K562 (cell line): ENCODE data around the gene NES. TPM values are rescaled to one million over a fixed set of nuclear protein-coding genes. Genes with fewer than 3 reads are reported as not detected.

Experiments used
- BRF1 ChIP-seq: IDR thresholded peaks from 3 replicates; pipeline ENCODE4 v1.6.1; 2011; ENCODE audit warnings: borderline replicate concordance, mild to moderate bottlenecking; ENCODE audit not compliant: insufficient read length; ENCODE audit errors: extremely low read depth
- EHMT2 ChIP-seq: fragments of 450-650 bp; IDR thresholded peaks from 2 replicates; pipeline ENCODE4 v1.6.1; 2018; ENCODE audit warnings: antibody characterized with exemption
- FOXK2 ChIP-seq, 2 experiments: fragments of 450-650 bp; IDR thresholded peaks in 1 of 2; conservative IDR thresholded peaks in 1 of 2; 2 replicates each; pipeline ENCODE4 v1.6.1; 2016; ENCODE audit warnings: low read depth in 2 of 2, mild to moderate bottlenecking in 1 of 2
- FOXP1 ChIP-seq: sonication (generic); formaldehyde crosslinking; IDR thresholded peaks from 2 replicates; pipeline ENCODE4 v1.8.0; 2022; ENCODE audit warnings: mild to moderate bottlenecking, missing genetic modification reagents
- HNRNPLL ChIP-seq: fragments of 200-400 bp; formaldehyde crosslinking; IDR thresholded peaks from 2 replicates; pipeline ENCODE4 v1.6.1; 2017; ENCODE audit warnings: low read length, low read depth, mild to moderate bottlenecking; ENCODE audit not compliant: poor library complexity, severe bottlenecking
- KAT7 ChIP-seq: sonication (generic); formaldehyde crosslinking; IDR thresholded peaks from 2 replicates; pipeline ENCODE4 v1.8.0; 2022; ENCODE audit warnings: missing genetic modification reagents, mild to moderate bottlenecking, borderline replicate concordance
- MAFF ChIP-seq: IDR thresholded peaks from 2 replicates; pipeline ENCODE4 v1.6.1; 2012; ENCODE audit warnings: low read length, improper control_type of control experiment
- MAFK ChIP-seq: IDR thresholded peaks from 2 replicates; pipeline ENCODE4 v1.6.1; 2011; ENCODE audit warnings: low read length, improper control_type of control experiment
- MCM5 ChIP-seq: fragments of 450-650 bp; IDR thresholded peaks from 2 replicates; pipeline ENCODE4 v1.6.1; 2016; ENCODE audit warnings: low read depth
- MTA2 ChIP-seq: fragments of 450-650 bp; IDR thresholded peaks from 2 replicates; pipeline ENCODE4 v1.6.1; 2016; ENCODE audit warnings: low read depth
- MYNN ChIP-seq, 2 experiments: sonication (generic); formaldehyde crosslinking in 1 of 2; IDR thresholded peaks; 2 replicates each; pipeline versions ENCODE4 v1.5.0 to v1.6.1; 2016 to 2020; ENCODE audit warnings: antibody characterized with exemption in 1 of 2, missing genetic modification reagents in 1 of 2
- NR1H2 ChIP-seq: sonication (generic); formaldehyde crosslinking; IDR thresholded peaks from 2 replicates; pipeline ENCODE4 v1.4.0; 2020; ENCODE audit warnings: mild to moderate bottlenecking, missing genetic modification reagents
- NUFIP1 ChIP-seq: fragments of 450-650 bp; IDR thresholded peaks from 2 replicates; pipeline ENCODE4 v1.6.1; 2018; ENCODE audit not compliant: partially characterized antibody
- POU5F1 ChIP-seq: fragments of 150-350 bp; IDR thresholded peaks from 2 replicates; pipeline ENCODE4 v1.6.1; 2014; ENCODE audit warnings: borderline replicate concordance, low read length, low read depth, mild to moderate bottlenecking; ENCODE audit not compliant: partially characterized antibody
- PTBP1 ChIP-seq: fragments of 200-400 bp; formaldehyde crosslinking; IDR thresholded peaks from 2 replicates; pipeline ENCODE4 v1.6.1; 2017; ENCODE audit warnings: low read depth, low read length
- SOX6 ChIP-seq: fragments of 450-650 bp; IDR thresholded peaks from 2 replicates; pipeline ENCODE4 v1.6.1; 2014; ENCODE audit warnings: mild to moderate bottlenecking
- ZBTB7A ChIP-seq: IDR thresholded peaks from 2 replicates; pipeline ENCODE4 v1.6.1; 2011; ENCODE audit warnings: low read depth, mild to moderate bottlenecking, low read length, moderate library complexity, borderline replicate concordance; ENCODE audit not compliant: control insufficient read depth
- ZFP1 ChIP-seq: fragments of 450-650 bp; formaldehyde crosslinking; IDR thresholded peaks from 2 replicates; pipeline ENCODE4 v1.4.0; 2020; ENCODE audit warnings: mild to moderate bottlenecking, mixed read lengths
- ZKSCAN1 ChIP-seq: fragments of 150-350 bp; IDR thresholded peaks from 2 replicates; pipeline ENCODE4 v1.6.1; 2016; ENCODE audit warnings: low read depth, low read length
- ZSCAN32 ChIP-seq: fragments of 450-650 bp; formaldehyde crosslinking; IDR thresholded peaks from 2 replicates; pipeline ENCODE4 v1.4.0; 2020; ENCODE audit warnings: mild to moderate bottlenecking, moderate library complexity
- polyA plus RNA-seq, 8 experiments: library from polyadenylated mRNA; depleted of rRNA in 4 of 8; stranded (reverse) in 5 of 8; unstranded in 3 of 8; fragments of >200 nt; fragmentation: Nextera tagmentation in 2 of 8; fragmentation: Illumina TruSeq in 1 of 8; extraction: Ambion mirVana in 2 of 8; extraction: Trizol in 1 of 8; gene quantifications; 2 replicates each; pipeline versions ENCODE4 v1.2.1 to v1.2.3, GENCODE V29; 2011 to 2014; ENCODE audit warnings: inconsistent platforms in 1 of 8, missing spikeins in 1 of 8
- total RNA-seq, 7 experiments: library from RNA; depleted of rRNA in 6 of 7; stranded (reverse); fragments of >200 nt in 6 of 7; fragmentation: Illumina TruSeq in 2 of 7; extraction: Trizol in 2 of 7; gene quantifications; 2 replicates each; pipeline versions ENCODE4 v1.2.1 to v1.2.3, GENCODE V29; 2011 to 2021; ENCODE audit warnings: low replicate concordance in 1 of 7
- TF ChIP-seq, protein P1 (sequence below): fragments of 200-400 bp; formaldehyde crosslinking; IDR thresholded peaks from 2 replicates; pipeline ENCODE4 v1.6.1; 2017; ENCODE audit warnings: mild to moderate bottlenecking, low read depth, low read length, moderate library complexity
- TF ChIP-seq, protein P2 (sequence below): fragments of 250-450 bp; sonication (Bioruptor Pico); IDR thresholded peaks from 2 replicates; pipeline ENCODE4 v1.4.0; 2020
- TF ChIP-seq, protein P3 (sequence below): fragments of 250-450 bp; sonication (Bioruptor Pico); IDR thresholded peaks from 2 replicates; pipeline ENCODE4 v1.4.0; 2020; ENCODE audit warnings: borderline replicate concordance

NES gene
- total and polyA plus RNA-seq, 9 of the 15 experiments (the other 6 are each of a cell fraction or from before 2014, with no cell fraction given) = 0.10 to 8.6 (median 4.2) TPM

DNA sequence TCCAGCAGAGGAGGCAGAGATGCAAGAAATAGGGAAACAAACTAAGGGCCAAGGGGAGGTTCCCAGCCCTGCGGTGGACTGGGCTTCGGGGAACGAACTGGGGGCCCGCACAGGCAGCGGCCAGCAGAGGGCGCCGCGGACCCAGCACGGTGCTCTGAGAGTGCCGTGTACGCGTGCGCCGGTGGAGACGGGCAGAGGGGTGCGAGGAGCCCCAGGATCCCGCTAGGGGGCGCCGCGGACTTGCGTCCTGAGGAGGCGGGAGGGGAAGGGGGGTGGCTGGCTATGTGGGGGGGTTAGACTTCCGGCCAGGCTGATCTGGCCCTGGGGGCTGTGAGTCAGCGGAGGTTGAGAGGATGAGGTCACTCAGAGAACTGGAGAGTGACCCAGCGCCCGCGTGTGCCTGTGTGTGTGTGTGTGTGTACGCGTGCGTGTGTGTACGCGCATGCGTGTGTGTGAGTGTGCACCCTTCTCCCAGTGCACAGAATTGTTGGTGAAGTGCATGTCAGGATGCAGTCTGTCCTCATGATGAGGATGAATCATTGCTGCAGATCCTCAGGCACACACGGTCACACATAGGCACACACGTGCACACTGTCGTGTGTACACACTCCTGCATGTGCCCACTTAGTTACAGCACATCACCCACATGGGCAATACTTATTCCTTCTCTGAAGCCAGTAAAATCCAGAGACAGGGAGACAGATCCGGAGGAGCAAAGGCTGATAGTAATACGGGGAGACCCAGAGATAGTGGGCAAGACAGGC lies 17.0 kb downstream of the NES start (continued):
- TF ChIP-seq, protein P1, sequence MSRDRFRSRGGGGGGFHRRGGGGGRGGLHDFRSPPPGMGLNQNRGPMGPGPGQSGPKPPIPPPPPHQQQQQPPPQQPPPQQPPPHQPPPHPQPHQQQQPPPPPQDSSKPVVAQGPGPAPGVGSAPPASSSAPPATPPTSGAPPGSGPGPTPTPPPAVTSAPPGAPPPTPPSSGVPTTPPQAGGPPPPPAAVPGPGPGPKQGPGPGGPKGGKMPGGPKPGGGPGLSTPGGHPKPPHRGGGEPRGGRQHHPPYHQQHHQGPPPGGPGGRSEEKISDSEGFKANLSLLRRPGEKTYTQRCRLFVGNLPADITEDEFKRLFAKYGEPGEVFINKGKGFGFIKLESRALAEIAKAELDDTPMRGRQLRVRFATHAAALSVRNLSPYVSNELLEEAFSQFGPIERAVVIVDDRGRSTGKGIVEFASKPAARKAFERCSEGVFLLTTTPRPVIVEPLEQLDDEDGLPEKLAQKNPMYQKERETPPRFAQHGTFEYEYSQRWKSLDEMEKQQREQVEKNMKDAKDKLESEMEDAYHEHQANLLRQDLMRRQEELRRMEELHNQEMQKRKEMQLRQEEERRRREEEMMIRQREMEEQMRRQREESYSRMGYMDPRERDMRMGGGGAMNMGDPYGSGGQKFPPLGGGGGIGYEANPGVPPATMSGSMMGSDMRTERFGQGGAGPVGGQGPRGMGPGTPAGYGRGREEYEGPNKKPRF = no peak
- TF ChIP-seq MAFF = peak; percentile 21; the same call in 1 of the 2 replicates
- no peak for TF ChIP-seq ZSCAN32 (CRISPR knock-in tag)
- peak; percentile 11 for TF ChIP-seq POU5F1
- TF ChIP-seq ZBTB7A = peak; percentile 91; the same call in 1 of the 2 replicates
- TF ChIP-seq FOXP1 = peak; percentile 22; the same call in 1 of the 2 replicates
- TF ChIP-seq EHMT2 = no peak
- TF ChIP-seq MCM5 = no peak
- TF ChIP-seq NUFIP1 = peak; percentile 2
- no peak; the same call in 1 of the 2 replicates for TF ChIP-seq NR1H2
- no peak for TF ChIP-seq MTA2
- no peak for TF ChIP-seq HNRNPLL
- peak; percentile 88; the same call in 1 of the 2 replicates for TF ChIP-seq KAT7 (CRISPR knock-in tag)
- TF ChIP-seq, protein P2, sequence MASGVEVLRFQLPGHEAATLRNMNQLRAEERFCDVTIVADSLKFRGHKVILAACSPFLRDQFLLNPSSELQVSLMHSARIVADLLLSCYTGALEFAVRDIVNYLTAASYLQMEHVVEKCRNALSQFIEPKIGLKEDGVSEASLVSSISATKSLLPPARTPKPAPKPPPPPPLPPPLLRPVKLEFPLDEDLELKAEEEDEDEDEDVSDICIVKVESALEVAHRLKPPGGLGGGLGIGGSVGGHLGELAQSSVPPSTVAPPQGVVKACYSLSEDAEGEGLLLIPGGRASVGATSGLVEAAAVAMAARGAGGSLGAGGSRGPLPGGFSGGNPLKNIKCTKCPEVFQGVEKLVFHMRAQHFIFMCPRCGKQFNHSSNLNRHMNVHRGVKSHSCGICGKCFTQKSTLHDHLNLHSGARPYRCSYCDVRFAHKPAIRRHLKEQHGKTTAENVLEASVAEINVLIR (CRISPR knock-in tag) = no peak
- no peak for TF ChIP-seq PTBP1
- TF ChIP-seq ZKSCAN1 = peak; percentile 71; the same call in 1 of the 2 replicates
- no peak for TF ChIP-seq BRF1
- TF ChIP-seq MYNN (IDR thresholded peaks at IDR 0.05) = peak; percentile 98
- TF ChIP-seq MYNN (CRISPR knock-in tag; IDR thresholded peaks at IDR 0.05) = no peak
- peak; percentile 69 to 76; a peak in 3 of 4 replicates for TF ChIP-seq FOXK2 (conservative IDR thresholded peaks at IDR 0.05 in 1 of 2, IDR thresholded peaks at IDR 0.05 in 1 of 2; ENCODE audit: low read depth in 2 of 2)
- TF ChIP-seq ZFP1 (CRISPR knock-in tag) = no peak
- TF ChIP-seq SOX6 = peak; percentile 51
- TF ChIP-seq, protein P3, sequence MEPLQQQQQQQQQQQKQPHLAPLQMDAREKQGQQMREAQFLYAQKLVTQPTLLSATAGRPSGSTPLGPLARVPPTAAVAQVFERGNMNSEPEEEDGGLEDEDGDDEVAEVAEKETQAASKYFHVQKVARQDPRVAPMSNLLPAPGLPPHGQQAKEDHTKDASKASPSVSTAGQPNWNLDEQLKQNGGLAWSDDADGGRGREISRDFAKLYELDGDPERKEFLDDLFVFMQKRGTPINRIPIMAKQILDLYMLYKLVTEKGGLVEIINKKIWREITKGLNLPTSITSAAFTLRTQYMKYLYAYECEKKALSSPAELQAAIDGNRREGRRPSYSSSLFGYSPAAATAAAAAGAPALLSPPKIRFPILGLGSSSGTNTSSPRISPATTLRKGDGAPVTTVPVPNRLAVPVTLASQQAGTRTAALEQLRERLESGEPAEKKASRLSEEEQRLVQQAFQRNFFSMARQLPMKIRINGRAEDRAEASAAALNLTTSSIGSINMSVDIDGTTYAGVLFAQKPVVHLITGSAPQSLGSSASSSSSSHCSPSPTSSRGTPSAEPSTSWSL (CRISPR knock-in tag) = no peak
- TF ChIP-seq MAFK = 0 out of 2 replicates have a peak, but pooled peaks have one; percentile 18
